ENCODE measurements around the gene EPC1.
"Not testable (repeated sequence)": the region's sequence is repeated elsewhere in the genome, so short reads cannot be mapped to it uniquely, and the experiment has no call there.

EPC1 gene

DNA sequence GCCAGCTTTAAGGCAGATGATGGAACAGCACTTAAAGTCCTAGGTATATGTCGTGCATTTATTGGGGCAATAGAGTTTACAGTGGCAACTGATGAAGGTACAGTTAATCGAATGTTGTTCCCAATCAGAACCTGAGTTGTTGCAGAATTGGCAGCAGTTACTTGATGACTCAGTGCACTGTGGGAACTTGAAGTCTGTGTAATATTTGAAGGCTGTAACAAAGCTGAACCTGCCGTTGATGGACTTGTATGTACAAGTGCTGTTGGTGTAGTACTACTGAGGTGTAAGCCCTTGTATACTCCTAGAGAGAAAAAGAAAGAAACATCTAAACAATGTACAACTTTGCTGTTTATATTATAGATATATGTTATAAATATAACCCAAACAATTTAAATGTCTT, 75.3 kb downstream of the EPC1 start:
- no peak for DNase-seq (ENCODE audit: low read depth)

DNA sequence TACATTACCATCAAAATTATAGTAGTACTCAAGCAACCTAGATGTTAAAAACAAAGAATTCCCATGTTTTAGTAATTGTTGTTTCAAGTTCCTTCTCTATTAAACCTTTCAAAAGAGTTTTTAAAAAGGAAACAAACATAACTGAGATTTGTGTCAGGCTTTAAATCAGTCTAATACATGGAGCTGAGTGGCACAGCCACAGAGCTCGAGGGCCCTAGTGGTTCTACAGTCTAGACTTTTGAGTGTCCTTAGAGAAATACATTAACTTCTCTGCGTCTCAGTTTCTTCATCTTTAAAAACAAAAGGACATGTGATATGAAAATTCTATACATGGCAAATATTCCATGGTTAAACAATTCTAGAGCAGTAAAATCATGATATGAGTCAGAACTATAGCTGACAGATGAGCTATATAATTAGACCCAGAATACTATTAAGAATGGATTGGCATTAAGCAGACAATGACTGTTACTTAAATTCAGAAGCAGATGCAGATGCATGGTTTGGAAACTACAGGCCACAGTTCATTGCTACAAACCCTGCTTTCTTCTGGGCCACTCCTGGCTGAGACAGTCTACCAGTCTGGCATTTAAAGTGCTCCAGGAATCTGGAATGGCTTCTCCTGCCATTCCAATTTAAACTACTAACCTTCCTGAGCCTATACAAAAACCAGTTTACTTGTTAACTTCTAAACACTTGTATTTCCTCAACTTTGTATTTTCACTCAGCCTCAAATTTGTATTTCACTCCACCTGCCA, 77.4 kb downstream of the EPC1 start:
- no peak for DNase-seq (ENCODE audit: low read depth)

DNA sequence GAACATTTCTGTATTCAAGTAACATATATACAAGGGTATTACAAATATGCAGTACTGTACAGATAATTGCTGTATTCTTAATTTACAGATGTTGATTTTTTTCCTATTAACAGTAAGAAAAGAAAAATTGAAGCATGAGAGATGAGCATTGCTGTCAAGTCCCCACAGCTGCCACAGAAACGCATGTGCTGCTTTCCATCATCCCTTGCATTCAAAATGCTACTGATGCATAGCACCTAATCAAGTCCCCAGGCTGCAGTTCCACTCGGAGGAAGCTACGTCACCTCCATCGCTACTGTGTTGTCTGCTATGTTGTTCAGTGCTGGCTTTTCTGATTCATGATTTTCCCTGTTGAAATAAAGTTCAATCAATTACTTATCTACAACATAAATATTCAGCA, 78.2 kb downstream of the EPC1 start:
- DNase-seq (ENCODE audit: low read depth) = no peak

DNA sequence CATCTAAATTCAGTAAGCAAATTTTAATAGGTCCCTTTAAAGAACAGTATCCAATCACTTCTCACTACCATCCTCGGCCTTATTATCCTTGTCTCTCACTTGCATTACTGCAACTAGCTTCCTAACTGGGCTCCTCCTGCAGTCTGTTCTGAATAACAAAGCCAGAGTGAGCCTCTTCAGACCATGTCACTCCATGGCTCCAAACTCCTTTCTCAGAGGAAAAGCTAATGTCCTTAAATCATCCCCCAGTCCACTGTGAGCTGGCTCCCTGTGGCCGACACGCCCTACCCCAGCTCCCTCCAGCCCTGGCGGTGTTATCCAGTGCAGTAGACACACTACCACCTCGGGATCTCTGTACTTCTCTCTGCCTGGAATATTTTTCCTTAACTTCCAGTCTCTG, 80.0 kb downstream of the EPC1 start:
- no peak for DNase-seq (ENCODE audit: low read depth)

DNA sequence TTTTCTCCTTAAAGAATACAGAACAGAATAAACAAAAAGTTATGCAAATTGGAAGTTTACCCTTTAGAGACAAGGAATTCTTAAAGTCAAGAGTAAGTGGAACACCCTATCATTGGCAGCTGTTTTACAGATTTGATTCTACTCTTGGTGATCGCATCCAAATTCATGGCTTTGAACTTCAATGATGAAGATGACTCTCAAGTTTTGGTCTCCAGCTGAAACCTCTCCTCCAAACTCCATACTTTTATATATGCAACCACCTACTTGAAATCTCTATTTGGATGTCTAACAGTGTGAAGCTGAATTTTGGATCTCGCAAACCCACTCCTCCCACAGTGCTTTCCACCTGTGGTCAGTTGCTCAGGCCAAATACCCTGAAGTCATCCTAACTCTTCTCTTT, 80.4 kb downstream of the EPC1 start:
- DNase-seq (ENCODE audit: low read depth) = no peak

DNA sequence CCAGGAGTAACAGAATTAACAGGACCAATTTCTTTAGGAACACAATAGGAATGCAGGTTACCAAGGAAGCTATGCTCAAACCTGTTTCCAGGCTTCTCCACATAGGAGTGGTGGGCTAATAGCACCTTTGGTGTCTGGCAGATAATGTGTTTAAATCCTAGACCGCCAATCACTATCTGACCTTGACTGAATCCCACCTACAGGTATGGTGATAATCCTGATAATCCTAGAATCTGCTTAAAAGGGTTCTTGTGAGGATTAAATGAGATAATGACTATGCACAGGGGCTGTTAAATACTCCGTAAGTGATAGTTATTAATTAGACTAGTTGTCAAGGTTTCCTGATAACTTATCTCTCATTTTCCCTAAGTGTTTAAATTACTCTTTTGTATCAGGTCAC, 81.2 kb downstream of the EPC1 start:
- no peak for DNase-seq (ENCODE audit: low read depth)

DNA sequence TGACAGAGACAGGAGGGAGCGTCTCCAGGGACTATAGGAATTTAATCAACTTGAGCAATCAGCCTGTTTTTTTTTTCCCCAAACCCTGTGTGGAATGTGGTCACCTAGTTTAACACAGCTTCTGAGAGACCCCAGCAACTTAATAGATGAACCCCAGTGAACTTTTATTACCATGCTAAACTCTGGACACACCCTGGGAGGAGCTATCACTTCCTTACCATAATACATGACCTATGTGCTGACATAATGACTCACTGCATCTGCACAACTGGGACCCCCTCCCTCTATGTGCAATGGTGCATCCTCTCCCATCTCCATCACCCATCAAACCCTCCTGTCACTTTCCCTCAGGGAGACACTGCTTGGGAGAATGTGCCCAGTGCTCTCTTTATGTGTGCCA, 83.7 kb downstream of the EPC1 start:
- DNase-seq (ENCODE audit: low read depth) = no peak

DNA sequence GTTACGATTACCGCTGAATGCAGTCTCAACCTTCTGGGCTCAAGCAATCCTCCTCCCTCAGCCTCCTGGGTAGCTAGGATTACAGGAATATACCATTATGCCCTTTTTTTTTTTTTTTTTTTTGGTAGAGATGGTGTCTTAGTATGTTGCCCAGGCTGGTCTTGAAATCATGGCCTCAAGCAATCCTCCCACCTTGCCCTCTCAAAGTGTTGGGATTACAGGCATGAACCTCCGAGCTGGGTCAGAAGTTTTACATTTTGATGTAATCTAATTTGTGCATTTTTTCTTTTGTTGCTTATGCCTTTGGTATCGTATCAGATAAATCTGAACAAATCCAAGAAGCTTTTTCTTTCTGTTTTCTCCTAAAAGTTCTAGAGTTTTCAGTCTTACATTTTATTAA, 87.4 kb downstream of the EPC1 start:
- no peak for DNase-seq (ENCODE audit: low read depth)

DNA sequence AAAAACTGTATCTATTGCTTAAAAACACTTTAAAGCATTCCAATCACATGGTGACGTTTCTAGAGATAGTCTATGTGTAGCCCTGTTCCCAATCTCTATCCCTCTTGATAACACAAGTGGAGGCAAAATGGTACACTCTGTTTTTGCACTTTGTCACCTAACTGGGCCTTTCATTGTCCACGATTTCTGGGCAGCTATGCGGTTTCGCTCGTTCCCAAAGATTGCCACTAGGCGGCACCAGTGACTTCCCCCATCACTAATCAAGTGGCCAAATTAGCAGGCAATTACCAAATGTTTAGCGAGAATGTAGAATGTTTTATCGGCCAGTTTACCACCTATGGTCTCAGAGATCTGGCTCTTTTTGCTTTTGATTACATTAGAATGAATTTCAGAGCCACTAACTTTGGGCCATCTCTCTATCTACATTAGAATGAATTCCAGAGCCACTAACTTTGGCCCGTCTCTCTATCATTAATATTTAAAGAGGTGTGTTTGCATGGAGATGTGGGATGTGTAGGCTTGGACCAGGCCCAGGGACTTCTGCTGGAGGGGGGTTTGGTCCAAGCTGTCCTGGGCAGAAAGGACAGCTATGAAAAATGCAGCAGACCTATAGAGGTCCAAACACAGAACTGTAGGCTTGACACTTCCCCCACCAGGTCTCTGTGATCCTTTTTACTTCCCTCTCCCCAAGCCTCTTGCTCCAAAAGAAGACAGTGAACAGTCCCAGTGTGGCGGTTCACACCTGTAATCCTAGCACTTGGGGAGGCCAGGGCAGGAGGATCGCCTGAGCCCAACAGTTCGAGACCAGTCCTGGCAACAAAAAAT, 90.1 kb downstream of the EPC1 start:
- DNase-seq (ENCODE audit: low read depth) = no peak

DNA sequence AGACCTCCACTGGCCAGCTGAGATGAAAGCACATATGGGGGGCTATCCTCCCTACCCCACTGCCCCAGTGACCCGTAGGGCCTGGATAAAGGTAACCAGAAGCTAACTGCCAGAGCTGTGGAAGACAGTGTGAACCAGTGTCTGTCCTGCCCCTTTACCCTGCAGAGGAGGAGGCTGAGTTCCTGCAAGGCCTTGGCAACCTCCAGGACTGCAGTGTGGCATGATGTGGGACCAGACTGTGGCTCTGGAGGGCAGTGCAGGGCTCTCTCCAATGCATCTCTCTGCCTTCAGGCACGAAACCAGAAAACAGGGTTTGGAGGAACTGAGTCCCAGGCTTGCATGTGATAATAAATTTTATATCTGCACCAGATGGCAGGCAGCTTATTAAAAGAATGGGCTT, 93.1 kb downstream of the EPC1 start:
- DNase-seq (ENCODE audit: low read depth) = no peak

DNA sequence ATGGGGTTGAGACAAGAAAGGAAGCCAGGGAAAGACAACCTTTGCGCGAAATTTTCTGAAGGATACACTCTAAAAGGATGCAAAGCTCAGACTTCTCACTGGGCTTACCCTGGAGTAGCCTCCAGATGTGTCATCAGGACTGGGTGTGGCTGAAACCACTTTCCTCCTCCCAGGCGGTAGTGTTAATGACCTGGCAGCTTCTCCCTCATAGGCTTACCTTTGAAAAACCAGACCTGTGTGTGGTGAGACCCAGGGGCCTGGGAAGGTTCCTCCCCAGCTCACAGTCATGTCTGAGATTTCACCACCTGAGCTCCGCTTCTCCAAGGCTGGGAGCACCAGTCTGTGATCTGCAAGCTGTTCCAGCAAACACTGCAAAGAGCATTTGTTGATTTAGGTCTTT, 93.7 kb downstream of the EPC1 start:
- no peak for DNase-seq (ENCODE audit: low read depth)

DNA sequence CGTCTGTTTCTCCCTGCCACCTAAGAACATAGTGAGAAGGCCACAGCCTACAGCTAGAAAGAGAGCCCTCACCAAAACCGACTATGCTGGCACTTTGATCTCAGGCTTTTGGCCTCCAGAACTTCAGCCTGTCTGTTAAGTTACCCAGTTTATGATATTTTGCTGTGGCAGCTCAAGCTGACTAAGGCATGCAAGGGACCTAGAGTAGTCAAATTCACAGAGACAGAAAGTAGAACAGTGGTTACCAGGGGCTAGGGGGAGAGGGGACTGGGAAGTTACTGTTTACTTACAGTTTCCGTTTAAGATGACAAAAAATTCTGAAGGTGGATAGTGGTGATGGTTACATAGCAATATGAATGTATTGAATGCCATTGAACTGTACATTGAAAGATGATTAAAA, 96.5 kb downstream of the EPC1 start:
- not testable (repeated sequence) for DNase-seq (ENCODE audit: low read depth)

DNA sequence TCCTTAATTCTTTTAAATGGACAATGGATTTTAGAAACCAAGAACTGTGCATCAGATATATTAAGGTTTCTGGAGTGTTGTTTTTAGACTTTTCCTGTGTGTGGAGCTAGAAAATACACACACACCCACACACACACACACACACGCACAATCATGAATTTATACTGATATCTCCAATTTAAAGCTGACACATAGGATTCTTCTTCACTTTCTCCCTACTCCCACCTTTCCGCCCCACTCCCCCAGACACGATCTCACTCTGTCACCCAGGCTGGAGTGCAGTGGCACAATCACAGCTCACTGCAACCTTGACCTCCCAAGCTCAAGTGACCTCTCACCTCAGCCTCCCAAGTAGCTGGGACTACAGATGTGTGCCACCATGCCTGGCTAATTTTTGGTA, 100.3 kb downstream of the EPC1 start:
- DNase-seq (ENCODE audit: low read depth) = no peak

DNA sequence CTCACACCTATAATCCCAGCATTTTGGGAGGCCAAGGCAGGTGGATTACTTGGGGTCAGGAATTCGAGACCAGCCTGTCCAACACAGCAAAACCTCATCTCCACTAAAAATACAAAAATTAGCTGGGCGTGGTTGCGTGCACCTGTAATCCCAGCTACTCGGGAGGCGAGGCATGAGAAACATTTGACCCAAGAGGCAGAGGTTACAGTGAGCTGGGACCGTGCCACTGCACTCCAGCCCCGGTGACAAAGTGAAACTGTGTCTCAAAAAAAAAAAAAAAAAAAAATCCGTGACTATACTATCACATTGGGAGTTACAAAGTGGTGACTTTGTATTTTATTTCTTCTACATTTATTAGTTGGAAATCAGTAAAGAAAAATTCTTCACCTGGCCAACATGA, 101.2 kb downstream of the EPC1 start:
- no peak for DNase-seq (ENCODE audit: low read depth)

DNA sequence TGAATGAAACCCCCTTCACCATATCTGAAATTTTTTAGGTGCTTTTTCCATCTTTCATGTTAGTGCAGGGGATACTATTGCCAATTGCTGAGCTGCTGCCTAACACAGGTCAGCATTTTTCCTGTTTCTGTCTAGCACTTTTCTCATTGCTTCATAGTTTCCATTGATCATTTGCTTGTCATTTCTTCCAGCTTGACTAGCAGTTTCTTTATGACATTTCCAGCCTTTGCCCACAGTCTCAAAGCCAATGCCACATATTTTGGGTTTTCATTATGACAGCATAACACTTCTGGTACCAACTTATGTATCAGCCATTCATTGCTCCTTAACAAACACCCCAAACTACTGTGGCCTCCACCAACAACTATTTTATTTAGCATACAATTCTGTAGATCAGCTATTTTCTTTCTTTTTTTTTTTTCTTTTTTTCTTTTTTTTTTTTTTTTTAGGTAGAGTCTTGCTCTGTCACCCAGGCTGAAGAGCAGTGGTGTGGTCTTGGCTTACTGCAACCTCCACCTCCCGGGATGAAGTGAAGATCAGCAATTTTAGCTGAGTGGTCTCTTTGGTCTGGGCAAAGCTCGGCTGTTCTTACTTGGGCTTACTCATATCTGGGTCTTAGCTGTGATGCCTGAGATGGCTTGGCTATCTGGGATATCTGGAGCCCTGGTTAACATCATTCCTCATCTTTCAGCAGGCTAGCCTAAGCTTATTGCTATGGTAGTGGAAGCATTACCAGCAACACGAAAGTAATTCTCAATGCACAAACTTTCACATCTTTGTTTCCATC, 102.3 kb downstream of the EPC1 start:
- no peak for DNase-seq (ENCODE audit: low read depth)

DNA sequence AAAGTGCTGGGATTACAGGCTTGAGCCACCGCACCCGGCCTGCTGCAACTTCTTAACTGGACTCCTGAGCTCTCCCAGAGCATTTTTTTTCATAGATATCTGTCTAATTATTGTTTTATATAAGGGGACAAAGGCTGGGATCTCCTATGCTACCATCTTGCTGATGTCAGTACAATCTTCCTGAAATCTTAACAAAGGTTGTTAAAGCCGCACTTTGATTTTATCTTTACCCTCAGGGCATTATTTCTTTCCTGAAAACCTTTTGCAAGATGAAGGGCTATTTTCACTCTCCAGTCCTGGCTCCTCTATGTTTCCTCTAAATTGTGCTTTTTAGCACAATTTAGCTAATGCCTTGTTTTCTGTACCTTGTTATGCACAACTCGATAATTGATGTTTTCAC, 102.9 kb downstream of the EPC1 start:
- no peak for DNase-seq (ENCODE audit: low read depth)

DNA sequence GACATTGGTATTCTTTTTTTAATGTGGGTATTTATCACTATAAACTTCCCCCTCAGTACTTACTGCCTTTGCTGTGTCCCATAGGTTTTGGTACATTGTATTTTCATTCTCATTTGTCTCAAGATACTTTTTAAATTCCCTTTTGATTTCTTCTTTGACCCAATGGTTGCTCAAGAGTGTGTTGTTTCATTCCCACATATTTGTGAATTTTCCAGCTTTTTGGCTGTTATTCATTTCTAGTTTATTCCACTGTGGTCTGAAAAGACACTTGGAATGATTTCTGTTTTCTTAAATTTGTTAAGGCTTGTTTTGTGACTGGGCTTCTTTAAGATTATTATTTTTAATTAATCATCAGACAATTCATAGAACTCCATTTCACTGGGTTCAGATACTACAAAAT, 105.0 kb downstream of the EPC1 start:
- no peak for DNase-seq (ENCODE audit: low read depth)

DNA sequence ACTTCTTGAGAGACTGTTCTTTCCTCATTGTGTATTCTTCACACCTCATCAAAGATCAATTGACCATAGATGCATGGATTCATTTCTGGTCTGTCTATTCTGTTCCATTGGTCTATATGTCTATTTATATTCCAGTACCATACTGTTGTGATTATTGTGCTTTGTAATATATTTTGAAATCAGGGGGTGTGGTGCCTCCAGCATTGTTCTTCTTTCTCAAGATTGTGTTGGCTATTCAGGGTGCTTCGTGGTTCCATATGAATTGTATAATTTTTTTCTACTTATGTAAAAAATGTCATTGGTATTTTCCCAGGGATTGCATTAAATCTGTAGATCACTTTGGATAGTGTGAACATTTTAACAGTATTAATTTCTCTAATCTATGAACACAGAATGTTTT, 106.5 kb downstream of the EPC1 start:
- no peak for DNase-seq (ENCODE audit: low read depth)

DNA sequence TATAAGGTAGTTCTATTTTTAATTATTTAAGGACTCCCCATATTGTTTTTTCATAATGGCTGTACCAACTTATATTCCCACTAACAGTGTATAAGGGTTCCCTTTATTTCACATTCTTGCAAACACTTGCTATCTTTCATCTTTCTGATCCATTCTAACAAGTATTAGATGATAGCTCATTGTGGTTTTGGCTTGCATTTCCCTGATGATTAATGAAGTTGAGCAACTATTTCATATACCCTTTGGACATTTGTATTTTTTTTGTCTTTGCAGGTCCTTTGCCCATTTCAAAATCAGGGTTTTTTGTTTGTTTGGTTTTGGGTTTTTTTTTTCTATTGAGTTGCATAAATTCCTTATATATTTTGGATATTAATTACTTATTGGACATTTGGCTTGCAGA, 107.2 kb downstream of the EPC1 start:
- peak; percentile 33 for DNase-seq (ENCODE audit: low read depth)

DNA sequence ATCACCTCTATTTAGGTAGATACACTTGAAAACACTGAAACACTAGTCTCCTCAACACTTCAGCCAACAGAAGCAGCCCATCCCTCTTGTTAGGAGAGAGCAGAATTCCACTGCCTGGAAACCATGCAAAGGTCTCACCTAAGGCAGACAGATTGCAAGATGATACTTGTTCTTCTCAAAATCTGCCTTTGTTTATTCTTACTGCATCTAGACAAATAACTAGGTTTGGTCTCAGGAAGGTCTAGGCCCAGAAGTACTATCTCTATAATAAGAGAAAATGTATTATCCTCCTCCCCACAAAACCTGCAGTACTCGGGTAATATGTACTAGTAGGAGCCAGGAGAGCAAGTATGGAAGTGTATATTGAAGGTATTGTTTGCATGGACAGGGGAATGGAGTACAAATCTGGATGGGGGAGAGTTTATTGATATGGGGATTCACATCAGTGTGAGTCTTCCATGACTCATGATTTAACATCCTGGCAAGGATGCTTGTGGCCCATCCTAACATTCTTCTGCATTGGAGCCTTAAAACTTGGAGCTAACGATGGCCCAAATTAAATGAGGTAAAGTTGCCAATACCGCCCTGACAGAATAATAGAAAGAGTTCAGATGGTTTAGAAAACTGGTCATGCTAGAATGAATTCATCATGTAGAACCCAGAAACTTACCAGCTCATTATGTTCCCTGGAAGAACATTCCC, 109.2 kb downstream of the EPC1 start:
- peak; percentile 32 for DNase-seq (ENCODE audit: low read depth)

DNA sequence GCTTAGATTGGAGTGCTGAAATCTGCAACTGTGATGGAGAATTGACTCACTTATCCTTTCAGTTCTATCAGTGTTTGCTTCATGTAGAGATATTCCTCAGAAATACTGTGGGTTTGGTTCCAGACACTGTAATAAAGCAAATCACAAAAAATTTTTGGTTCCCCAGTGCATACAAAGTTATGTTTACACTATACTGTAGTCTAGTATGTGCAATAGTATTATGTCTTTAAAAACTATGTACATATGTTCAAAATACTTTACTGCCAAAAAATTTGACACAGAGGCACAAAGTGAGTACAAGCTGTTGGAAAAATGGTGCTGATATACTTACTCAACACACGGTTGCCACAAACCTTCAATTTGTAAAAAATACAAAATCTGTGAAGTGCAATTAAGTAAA, 112.5 kb downstream of the EPC1 start:
- no peak for DNase-seq (ENCODE audit: low read depth)

DNA sequence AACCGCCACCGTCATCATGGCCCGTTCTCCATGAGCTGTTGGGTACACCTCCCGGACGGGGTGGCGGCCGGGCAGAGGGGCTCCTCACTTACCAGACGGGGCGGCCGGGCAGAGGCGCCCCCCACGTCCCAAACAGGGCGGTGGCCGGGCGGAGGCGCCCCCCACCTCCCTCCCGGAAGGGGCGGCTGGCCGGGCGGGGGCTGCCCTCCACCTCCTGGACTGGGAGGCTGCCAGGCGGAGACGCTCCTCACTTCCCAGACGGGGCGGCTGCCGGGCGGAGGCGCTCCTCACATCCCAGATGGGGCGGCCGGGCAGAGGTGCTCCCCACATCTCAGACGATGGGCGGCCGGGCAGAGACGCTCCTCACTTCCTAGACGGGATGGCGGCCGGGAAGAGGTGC, 113.6 kb downstream of the EPC1 start:
- not testable (repeated sequence) for DNase-seq (ENCODE audit: low read depth)
